Measurements from ENCODE around the gene HEXB.

GRCh38 chr5:74738406-74738805 is 53.4 kb downstream of the HEXB start:
- no peak for TF ChIP-seq CTCF (IDR thresholded peaks at IDR 0.05; ENCODE audit: control extremely low read depth in 1 of 3, insufficient read depth in 1 of 3, low read depth in 1 of 3, low read length in 3 of 3)
- TF ChIP-seq POLR2AphosphoS5 (IDR thresholded peaks at IDR 0.05; ENCODE audit: low read depth, low read length), result no peak
- no peak for TF ChIP-seq POLR2A (IDR thresholded peaks at IDR 0.05; ENCODE audit: control extremely low read depth in 1 of 2, low read depth in 2 of 2, low read length in 2 of 2)
- TF ChIP-seq MAX (IDR thresholded peaks at IDR 0.05), result no peak
- TF ChIP-seq YY1 (IDR thresholded peaks at IDR 0.05; ENCODE audit: low read depth, low read length), result no peak
- no peak for TF ChIP-seq RFX5 (IDR thresholded peaks at IDR 0.05; ENCODE audit: borderline replicate concordance, low read depth, low read length)
- TF ChIP-seq RXRA (IDR thresholded peaks at IDR 0.05; ENCODE audit: insufficient read depth, low read depth, low read length), result no peak
- TF ChIP-seq EP300 (IDR thresholded peaks at IDR 0.05; ENCODE audit: borderline replicate concordance in 1 of 2, low read depth in 2 of 2, low read length in 2 of 2), result no peak
- no peak for TF ChIP-seq TAF1 (IDR thresholded peaks at IDR 0.05; ENCODE audit: low read depth, low read length)
- TF ChIP-seq EZH2 (IDR thresholded peaks at IDR 0.05; ENCODE audit: low read depth, low read length, severe bottlenecking), result no peak
- TF ChIP-seq CHD1 (IDR thresholded peaks at IDR 0.05; ENCODE audit: low read depth, low read length), result no peak
- TF ChIP-seq RAD21 (IDR thresholded peaks at IDR 0.05 in 1 of 2, conservative IDR thresholded peaks at IDR 0.05 in 1 of 2; ENCODE audit: low read depth in 2 of 2, low read length in 2 of 2), result no peak
- no peak for TF ChIP-seq JUN (IDR thresholded peaks at IDR 0.05; ENCODE audit: low read depth, low read length)
